Kidney (tissue), 14 donors: ENCODE measurements around the gene PARVB. TPM values are rescaled to one million over a fixed set of nuclear protein-coding genes. Genes with fewer than 3 reads are reported as not detected.
"Not testable (repeated sequence)": the region's sequence is repeated elsewhere in the genome, so short reads cannot be mapped to it uniquely, and the experiment has no call there.

Source experiments
- DNase-seq, 5 donors: peaks; one replicate each; pipeline ENCODE4 v3.0.0-alpha.2; 2013 to 2020
- FAIRE-seq: peaks from 2 replicates; lab custom pipeline; 2012; peaks lifted over from hg19 to GRCh38; lab: Jason Lieb, UNC
- H3K27ac ChIP-seq, 2 donors: one replicate each; pipeline ENCODE4 v1.7.0; 2013; ENCODE audit warnings: low read depth in 2 of 2, low read length in 2 of 2, inconsistent platforms in 1 of 2
- H3K27me3 ChIP-seq: one replicate; pipeline ENCODE4 v1.7.1; 2013; ENCODE audit warnings: low read length, inconsistent platforms; ENCODE audit not compliant: control insufficient read depth, insufficient read depth
- H3K36me3 ChIP-seq, 3 donors: one replicate each; pipeline versions ENCODE4 v1.7.0 to v1.7.1; 2013; ENCODE audit warnings: low read length in 3 of 3, control low read depth in 1 of 3, inconsistent platforms in 1 of 3; ENCODE audit not compliant: insufficient read depth in 3 of 3, control insufficient read depth in 2 of 3
- H3K4me1 ChIP-seq, 3 donors: one replicate each; pipeline versions ENCODE4 v1.7.0 to v1.7.1; 2013; ENCODE audit warnings: low read length in 3 of 3, inconsistent platforms in 1 of 3, low read depth in 1 of 3; ENCODE audit not compliant: control insufficient read depth in 2 of 3, insufficient read depth in 2 of 3
- H3K4me3 ChIP-seq, 3 donors: one replicate each; pipeline versions ENCODE4 v1.7.0 to v1.8.1; 2013; ENCODE audit warnings: low read length in 3 of 3, control low read depth in 1 of 3, inconsistent platforms in 1 of 3
- H3K9ac ChIP-seq, 3 donors: one replicate each; pipeline versions ENCODE4 v1.7.0 to v1.7.1; 2013; ENCODE audit warnings: low read length in 3 of 3, control low read depth in 1 of 3, inconsistent platforms in 1 of 3
- H3K9me3 ChIP-seq, 3 donors: one replicate each; pipeline versions ENCODE4 v1.7.0 to v1.7.1; 2013; ENCODE audit warnings: low read length in 3 of 3, control low read depth in 1 of 3, inconsistent platforms in 1 of 3; ENCODE audit not compliant: control insufficient read depth in 2 of 3, insufficient read depth in 1 of 3
- intact Hi-C: fragments of 100-400 bp; cut with DNase I; formaldehyde crosslinking; loops from one replicate; pipeline ENCODE4 v1.11.1; 2022
- polyA plus RNA-seq: library from polyadenylated mRNA; stranded (reverse); fragments of 350-450 nt; fragmentation: Illumina TruSeq; extraction: RNeasy Lipid Tissue Mini Kit (QIAGEN cat#74804); gene quantifications from one replicate; pipeline ENCODE4 v1.2.3, GENCODE V29; 2014; ENCODE audit warnings: low read depth, low replicate concordance; ENCODE audit not compliant: insufficient read depth
- total RNA-seq: library from RNA; stranded (reverse); fragmentation: NEBNext Ultra II Directional; extraction: Animal tissue kit (Norgen Biotek cat#: 25700); gene quantifications from one replicate; pipeline ENCODE4 v1.2.1, GENCODE V29; 2021
- TF ChIP-seq, protein P1 (sequence below): IDR thresholded peaks from 3 replicates; pipeline ENCODE4 v1.5.1; 2012; ENCODE audit warnings: mild to moderate bottlenecking, moderate library complexity, borderline replicate concordance; ENCODE audit not compliant: insufficient read depth; ENCODE audit errors: extremely low read depth
- donor health status: control.
- donor health status: control.
- donor health status: control.
- donor health status: control.
- donor health status: control.
- donor health status: DM: yes; HTN: yes; CAD: no.
- donor health status: Normal renal cell carcinoma (clear cell type).

Gene PARVB
- total and polyA plus RNA-seq, 2 donors from 2014 or later: 32.9 to 51.1 TPM

GRCh38 chr22:44005524-44005923, 18.6 kb upstream of the PARVB start:
- Histone ChIP-seq H3K27me3 (no peaks in the 10 kb centered on the region), H3K4me1 (no peaks in the 10 kb centered on the region), H3K9me3 (no peaks in the 10 kb centered on the region), H3K4me3 (no peak overlapping the region), H3K36me3 (no peaks in the 10 kb centered on the region), H3K27ac (no peak overlapping the region), H3K9ac (no peak overlapping the region)
- DNase-seq (no peak), FAIRE-seq (no peak)
- TF ChIP-seq, protein P1, sequence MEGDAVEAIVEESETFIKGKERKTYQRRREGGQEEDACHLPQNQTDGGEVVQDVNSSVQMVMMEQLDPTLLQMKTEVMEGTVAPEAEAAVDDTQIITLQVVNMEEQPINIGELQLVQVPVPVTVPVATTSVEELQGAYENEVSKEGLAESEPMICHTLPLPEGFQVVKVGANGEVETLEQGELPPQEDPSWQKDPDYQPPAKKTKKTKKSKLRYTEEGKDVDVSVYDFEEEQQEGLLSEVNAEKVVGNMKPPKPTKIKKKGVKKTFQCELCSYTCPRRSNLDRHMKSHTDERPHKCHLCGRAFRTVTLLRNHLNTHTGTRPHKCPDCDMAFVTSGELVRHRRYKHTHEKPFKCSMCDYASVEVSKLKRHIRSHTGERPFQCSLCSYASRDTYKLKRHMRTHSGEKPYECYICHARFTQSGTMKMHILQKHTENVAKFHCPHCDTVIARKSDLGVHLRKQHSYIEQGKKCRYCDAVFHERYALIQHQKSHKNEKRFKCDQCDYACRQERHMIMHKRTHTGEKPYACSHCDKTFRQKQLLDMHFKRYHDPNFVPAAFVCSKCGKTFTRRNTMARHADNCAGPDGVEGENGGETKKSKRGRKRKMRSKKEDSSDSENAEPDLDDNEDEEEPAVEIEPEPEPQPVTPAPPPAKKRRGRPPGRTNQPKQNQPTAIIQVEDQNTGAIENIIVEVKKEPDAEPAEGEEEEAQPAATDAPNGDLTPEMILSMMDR: no peak
- intact Hi-C loops: no loop called here

- TF ChIP-seq, protein P1: no peak
- Histone ChIP-seq H3K27me3 (no peaks in the 10 kb centered on the region), H3K36me3 (no peaks in the 10 kb centered on the region), H3K4me1 (no peaks in the 10 kb centered on the region), H3K9ac (no peak overlapping the region), H3K27ac (no peak overlapping the region), H3K4me3 (no peak overlapping the region), H3K9me3 (no peaks in the 10 kb centered on the region)
- DNase-seq (no peak), FAIRE-seq (no peak)
- intact Hi-C loops: no loop called here
Measured at GRCh38 chr22:44012162-44012561, 11.9 kb upstream of the PARVB start.

- FAIRE-seq (no peak), DNase-seq (no peak)
- Histone ChIP-seq H3K4me3 (no peak overlapping the region), H3K9me3 (no peaks in the 10 kb centered on the region), H3K9ac (no peak overlapping the region), H3K27me3 (no peaks in the 10 kb centered on the region), H3K27ac (no peak overlapping the region), H3K36me3 (no peaks in the 10 kb centered on the region), H3K4me1 (no peaks in the 10 kb centered on the region)
- TF ChIP-seq, protein P1: no peak
- intact Hi-C loops: no loop called here
Measured at GRCh38 chr22:44012591-44012990, 11.5 kb upstream of the PARVB start.

DNA sequence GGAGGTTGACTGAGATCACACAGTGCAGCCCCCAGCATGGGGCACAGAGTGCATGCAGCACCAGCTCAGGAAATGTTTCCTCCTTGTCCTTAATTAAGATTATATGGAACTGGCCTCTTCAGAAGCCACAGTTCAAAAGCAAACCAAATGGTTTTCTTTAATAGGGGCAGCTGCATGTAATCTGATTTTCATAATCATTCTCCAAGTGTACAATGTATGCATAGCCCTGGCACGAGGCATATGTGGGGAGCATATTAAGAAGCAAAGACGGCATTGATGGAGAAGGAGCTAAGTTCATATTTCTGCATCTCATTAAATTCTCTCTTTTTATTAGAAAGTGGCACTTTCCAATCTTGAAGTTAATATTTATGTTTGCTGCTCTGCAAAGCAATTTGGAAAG, 9.9 kb upstream of the PARVB start:
- H3K4me3 ChIP-seq: no peak overlapping the region
- no peak overlapping the region for H3K9ac ChIP-seq
- no peak for FAIRE-seq
- H3K27ac ChIP-seq: no peak overlapping the region
- H3K4me1 ChIP-seq: no peaks in the 10 kb centered on the region
- no peaks in the 10 kb centered on the region for H3K27me3 ChIP-seq
- DNase-seq: no peak
- no peaks in the 10 kb centered on the region for H3K36me3 ChIP-seq
- H3K9me3 ChIP-seq: no peaks in the 10 kb centered on the region
- TF ChIP-seq, protein P1: no peak
- intact Hi-C loops: no loop called here

- intact Hi-C loops, H3K9me3 ChIP-seq, H3K4me3 ChIP-seq, FAIRE-seq, DNase-seq, H3K36me3 ChIP-seq, H3K27ac ChIP-seq, H3K4me1 ChIP-seq, H3K9ac ChIP-seq, H3K27me3 ChIP-seq: not testable (repeated sequence)
Measured at GRCh38 chr22:44016586-44016985, 7.5 kb upstream of the PARVB start.
